ENCODE results near the gene RBM15B. TPM values are rescaled to one million over a fixed set of nuclear protein-coding genes. Genes with fewer than 3 reads are reported as not detected.
"Not testable (repeated sequence)": the region's sequence is repeated elsewhere in the genome, so short reads cannot be mapped to it uniquely, and the experiment has no call there.

RBM15B gene
- polyA plus RNA-seq, 3 donors: 7.1 to 10.3 (median 9.1) TPM

GRCh38 chr3:51361746-51362145, 29.3 kb upstream of the RBM15B start:
- Histone ChIP-seq H3K79me2 (ENCODE audit: insufficient read depth, low read length) (no peaks in the 10 kb centered on the region), H3K36me3 (replicated peaks in 1 of 2; ENCODE audit: control insufficient read depth in 1 of 2, insufficient read depth in 2 of 2, low read length in 2 of 2) (no peaks in the 10 kb centered on the region), H3K4me2 (replicated peaks; ENCODE audit: extremely low read depth, low read length, poor library complexity, severe bottlenecking) (no peak overlapping the region), H3K9me3 (replicated peaks in 1 of 2; ENCODE audit: control insufficient read depth in 1 of 2, insufficient read depth in 1 of 2, low read length in 2 of 2) (no peaks in the 10 kb centered on the region), H4K20me1 (ENCODE audit: insufficient read depth, low read length) (no peaks in the 10 kb centered on the region), H3K9ac (ENCODE audit: insufficient read depth, low read length, poor library complexity, severe bottlenecking) (no peak overlapping the region), H3K4me3 (replicated peaks in 1 of 3; ENCODE audit: low read depth in 2 of 3, low read length in 3 of 3) (no peak overlapping the region), H3K27me3 (ENCODE audit: control insufficient read depth in 2 of 2, insufficient read depth in 2 of 2, low read length in 2 of 2) (no peaks in the 10 kb centered on the region), H3K4me1 (ENCODE audit: control insufficient read depth in 1 of 2, insufficient read depth in 2 of 2, low read length in 2 of 2) (no peaks in the 10 kb centered on the region), H3K27ac (ENCODE audit: low read depth in 1 of 2, low read length in 2 of 2) (no peak overlapping the region), H2AFZ (ENCODE audit: insufficient read depth, low read depth, low read length, poor library complexity, severe bottlenecking) (no peak overlapping the region)
- Mint-ChIP-seq H3K4me1 (no peaks in the 10 kb centered on the region), H3K4me3 (no peak overlapping the region), H3K27me3 (ENCODE audit: low read depth in 3 of 3) (peaks cover 0 to 4% (median 3%) of the 10 kb centered on the region in 3 donors), H3K36me3 (no peaks in the 10 kb centered on the region), H3K9me3 (peaks cover 0 to 4% (median 3%) of the 10 kb centered on the region in 7 donors), H3K27ac (no peak overlapping the region)
- intact Hi-C loops (cut with micrococcal nuclease): no loop called here
- TF ChIP-seq, protein P1, sequence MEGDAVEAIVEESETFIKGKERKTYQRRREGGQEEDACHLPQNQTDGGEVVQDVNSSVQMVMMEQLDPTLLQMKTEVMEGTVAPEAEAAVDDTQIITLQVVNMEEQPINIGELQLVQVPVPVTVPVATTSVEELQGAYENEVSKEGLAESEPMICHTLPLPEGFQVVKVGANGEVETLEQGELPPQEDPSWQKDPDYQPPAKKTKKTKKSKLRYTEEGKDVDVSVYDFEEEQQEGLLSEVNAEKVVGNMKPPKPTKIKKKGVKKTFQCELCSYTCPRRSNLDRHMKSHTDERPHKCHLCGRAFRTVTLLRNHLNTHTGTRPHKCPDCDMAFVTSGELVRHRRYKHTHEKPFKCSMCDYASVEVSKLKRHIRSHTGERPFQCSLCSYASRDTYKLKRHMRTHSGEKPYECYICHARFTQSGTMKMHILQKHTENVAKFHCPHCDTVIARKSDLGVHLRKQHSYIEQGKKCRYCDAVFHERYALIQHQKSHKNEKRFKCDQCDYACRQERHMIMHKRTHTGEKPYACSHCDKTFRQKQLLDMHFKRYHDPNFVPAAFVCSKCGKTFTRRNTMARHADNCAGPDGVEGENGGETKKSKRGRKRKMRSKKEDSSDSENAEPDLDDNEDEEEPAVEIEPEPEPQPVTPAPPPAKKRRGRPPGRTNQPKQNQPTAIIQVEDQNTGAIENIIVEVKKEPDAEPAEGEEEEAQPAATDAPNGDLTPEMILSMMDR (IDR thresholded peaks at IDR 0.05): no peak
- DNase-seq: no peak
- WGBS (ENCODE audit: insufficient coverage): 93% methylated on average over 6 of the region's 6 CpGs

DNA sequence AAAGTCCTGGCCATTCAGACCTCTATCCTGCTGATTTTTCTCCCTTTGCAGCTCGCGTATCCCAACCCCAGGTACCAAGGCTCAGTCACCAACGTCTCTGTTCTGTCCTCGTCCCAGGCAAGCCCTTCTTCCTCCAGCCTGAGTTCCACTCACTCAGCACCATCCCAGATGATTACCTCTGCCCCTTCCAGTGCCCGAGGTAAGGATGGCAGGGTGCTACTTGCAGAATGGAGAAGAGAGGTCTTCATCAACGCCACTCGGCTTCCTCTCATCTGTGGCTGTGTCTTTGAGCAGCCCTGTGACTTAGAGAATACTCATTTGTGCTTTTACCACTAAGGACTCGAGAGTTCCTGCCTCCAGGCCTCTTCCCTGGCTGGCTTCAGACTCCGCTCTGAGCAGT, 28.6 kb upstream of the RBM15B start:
- Histone ChIP-seq H3K4me3 (replicated peaks in 1 of 3; ENCODE audit: low read depth in 2 of 3, low read length in 3 of 3) (no peak overlapping the region), H4K20me1 (ENCODE audit: insufficient read depth, low read length) (no peaks in the 10 kb centered on the region), H3K27ac (ENCODE audit: low read depth in 1 of 2, low read length in 2 of 2) (no peak overlapping the region), H3K79me2 (ENCODE audit: insufficient read depth, low read length) (no peaks in the 10 kb centered on the region), H3K4me1 (ENCODE audit: control insufficient read depth in 1 of 2, insufficient read depth in 2 of 2, low read length in 2 of 2) (no peaks in the 10 kb centered on the region), H3K9me3 (replicated peaks in 1 of 2; ENCODE audit: control insufficient read depth in 1 of 2, insufficient read depth in 1 of 2, low read length in 2 of 2) (no peaks in the 10 kb centered on the region), H3K36me3 (replicated peaks in 1 of 2; ENCODE audit: control insufficient read depth in 1 of 2, insufficient read depth in 2 of 2, low read length in 2 of 2) (no peaks in the 10 kb centered on the region), H3K4me2 (replicated peaks; ENCODE audit: extremely low read depth, low read length, poor library complexity, severe bottlenecking) (no peak overlapping the region), H3K27me3 (ENCODE audit: control insufficient read depth in 2 of 2, insufficient read depth in 2 of 2, low read length in 2 of 2) (no peaks in the 10 kb centered on the region), H2AFZ (ENCODE audit: insufficient read depth, low read depth, low read length, poor library complexity, severe bottlenecking) (no peak overlapping the region), H3K9ac (ENCODE audit: insufficient read depth, low read length, poor library complexity, severe bottlenecking) (no peak overlapping the region)
- intact Hi-C loops (cut with micrococcal nuclease): no loop called here
- Mint-ChIP-seq H3K27ac (no peak overlapping the region), H3K36me3 (no peaks in the 10 kb centered on the region), H3K4me1 (no peaks in the 10 kb centered on the region), H3K4me3 (no peak overlapping the region), H3K27me3 (ENCODE audit: low read depth in 3 of 3) (peaks cover 0 to 7% (median 3%) of the 10 kb centered on the region in 3 donors), H3K9me3 (peaks cover 0 to 6% (median 3%) of the 10 kb centered on the region in 7 donors)
- no peak for DNase-seq
- TF ChIP-seq, protein P1 (IDR thresholded peaks at IDR 0.05): no peak
- 98% methylated on average over 6 of the region's 9 CpGs for WGBS (ENCODE audit: insufficient coverage)

DNA sequence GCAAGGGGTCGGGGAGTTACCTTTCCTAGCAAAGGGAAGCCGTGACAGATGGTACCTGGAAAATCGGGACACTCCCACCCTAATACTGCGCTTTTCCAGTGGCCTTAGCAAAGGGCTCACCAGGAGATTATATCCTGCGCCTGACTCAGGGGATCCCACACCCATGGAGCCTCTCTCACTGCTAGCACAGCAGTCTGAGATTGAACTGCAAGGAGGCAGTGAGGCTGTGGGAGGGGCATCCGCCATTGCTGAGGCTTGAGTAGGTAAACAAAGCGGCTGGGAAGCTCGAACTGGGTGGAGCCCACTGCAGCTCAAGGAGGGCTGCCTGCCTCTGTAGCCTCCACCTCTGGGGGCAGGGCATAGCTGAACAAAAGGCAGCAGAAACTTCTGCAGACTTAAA, 22.8 kb upstream of the RBM15B start:
- H3K9ac ChIP-seq (ENCODE audit: insufficient read depth, low read length, poor library complexity, severe bottlenecking); H3K4me2 ChIP-seq (replicated peaks; ENCODE audit: extremely low read depth, low read length, poor library complexity, severe bottlenecking); H3K27ac ChIP-seq (ENCODE audit: low read depth in 1 of 2, low read length in 2 of 2); H3K4me3 Mint-ChIP-seq; H4K20me1 ChIP-seq (ENCODE audit: insufficient read depth, low read length); DNase-seq; H3K4me3 ChIP-seq (replicated peaks in 1 of 3; ENCODE audit: low read depth in 2 of 3, low read length in 3 of 3); intact Hi-C loops (cut with micrococcal nuclease); H3K36me3 Mint-ChIP-seq; H3K9me3 ChIP-seq (replicated peaks in 1 of 2; ENCODE audit: control insufficient read depth in 1 of 2, insufficient read depth in 1 of 2, low read length in 2 of 2); H3K79me2 ChIP-seq (ENCODE audit: insufficient read depth, low read length); H3K27me3 ChIP-seq (ENCODE audit: control insufficient read depth in 2 of 2, insufficient read depth in 2 of 2, low read length in 2 of 2); H3K27ac Mint-ChIP-seq; H3K4me1 Mint-ChIP-seq; H3K4me1 ChIP-seq (ENCODE audit: control insufficient read depth in 1 of 2, insufficient read depth in 2 of 2, low read length in 2 of 2); H3K27me3 Mint-ChIP-seq (ENCODE audit: low read depth in 3 of 3); H2AFZ ChIP-seq (ENCODE audit: insufficient read depth, low read depth, low read length, poor library complexity, severe bottlenecking); H3K36me3 ChIP-seq (replicated peaks in 1 of 2; ENCODE audit: control insufficient read depth in 1 of 2, insufficient read depth in 2 of 2, low read length in 2 of 2): not testable (repeated sequence)
- H3K9me3 Mint-ChIP-seq: peaks cover 0 to 14% (median 3%) of the 10 kb centered on the region in 7 donors
- 97% methylated on average over 4 of the region's 8 CpGs for WGBS (ENCODE audit: insufficient coverage)
